ENCODE results near the gene RASL10B. TPM values are rescaled to one million over a fixed set of nuclear protein-coding genes. Genes with fewer than 3 reads are reported as not detected.

Gene RASL10B
- polyA plus RNA-seq, 1 donor = 3.1 TPM

DNA sequence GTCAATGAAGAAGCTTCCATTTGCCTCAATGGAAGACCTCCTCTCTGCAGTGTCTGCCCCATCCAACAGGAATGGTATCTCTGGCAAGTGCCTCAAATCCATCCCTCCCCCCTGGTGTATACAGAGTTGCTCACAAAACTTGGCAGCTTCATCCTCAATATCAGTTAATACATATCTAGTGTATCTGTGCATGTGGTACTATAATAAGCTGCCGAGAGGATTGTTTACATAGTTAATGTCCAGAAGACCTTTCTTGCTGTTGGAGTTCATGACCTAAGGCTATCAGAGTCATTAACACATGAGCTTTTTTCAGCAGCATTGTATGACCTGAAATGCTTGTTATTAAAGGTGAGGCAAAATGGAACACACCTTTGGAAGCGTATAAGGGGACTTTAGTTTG, 14.0 kb upstream of the RASL10B start:
- no peak for DNase-seq (ENCODE audit: low read depth)

- DNase-seq (ENCODE audit: low read depth) = no peak
Observed at GRCh38 chr17:35723735-35724134, 7.7 kb upstream of the RASL10B start.

- DNase-seq (ENCODE audit: low read depth) = no peak
Observed at GRCh38 chr17:35725058-35725457, 6.4 kb upstream of the RASL10B start.

GRCh38 chr17:35725802-35726126, 5.7 kb upstream of the RASL10B start:
- DNase-seq (ENCODE audit: low read depth) = no peak

DNA sequence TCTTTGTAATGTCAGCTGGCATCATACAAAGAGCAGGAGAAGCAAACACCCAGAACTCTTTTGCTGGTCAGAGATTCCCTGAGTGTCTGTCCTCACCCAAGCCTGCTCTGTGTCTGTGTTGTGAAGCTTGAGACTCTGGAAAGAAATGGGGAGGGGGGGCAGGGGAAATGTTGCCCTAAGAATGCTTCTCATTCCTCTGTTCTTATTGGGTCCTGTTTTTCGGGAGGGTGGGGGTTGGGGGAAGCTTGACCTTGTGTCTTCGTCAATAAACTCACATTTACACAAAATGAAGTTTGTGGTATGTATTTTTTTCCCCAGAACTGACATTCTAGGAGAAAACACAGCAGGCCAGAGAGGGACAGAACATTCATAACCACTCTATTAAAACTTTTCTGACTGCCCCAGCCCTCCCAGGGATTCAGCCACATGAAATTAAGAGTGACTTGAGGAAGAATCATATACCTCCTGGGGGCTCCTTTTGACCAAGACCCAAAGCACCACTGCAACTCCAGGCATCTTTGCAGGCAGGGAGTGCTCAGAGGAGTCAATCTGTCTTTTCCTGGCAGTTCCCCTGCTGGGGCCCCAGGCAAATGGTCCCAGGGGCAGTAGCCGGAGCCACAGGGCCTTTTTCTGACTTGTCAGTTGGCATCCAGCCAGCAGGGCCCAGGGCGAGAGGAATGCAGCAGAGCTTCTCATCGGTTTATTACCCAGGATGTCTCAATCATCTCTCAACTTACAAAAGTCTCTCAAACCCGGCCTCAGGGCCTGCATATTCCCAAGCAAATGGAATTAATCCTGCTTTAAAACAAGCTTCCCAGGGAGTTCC, 5.1 kb upstream of the RASL10B start:
- DNase-seq (ENCODE audit: low read depth) = no peak

DNA sequence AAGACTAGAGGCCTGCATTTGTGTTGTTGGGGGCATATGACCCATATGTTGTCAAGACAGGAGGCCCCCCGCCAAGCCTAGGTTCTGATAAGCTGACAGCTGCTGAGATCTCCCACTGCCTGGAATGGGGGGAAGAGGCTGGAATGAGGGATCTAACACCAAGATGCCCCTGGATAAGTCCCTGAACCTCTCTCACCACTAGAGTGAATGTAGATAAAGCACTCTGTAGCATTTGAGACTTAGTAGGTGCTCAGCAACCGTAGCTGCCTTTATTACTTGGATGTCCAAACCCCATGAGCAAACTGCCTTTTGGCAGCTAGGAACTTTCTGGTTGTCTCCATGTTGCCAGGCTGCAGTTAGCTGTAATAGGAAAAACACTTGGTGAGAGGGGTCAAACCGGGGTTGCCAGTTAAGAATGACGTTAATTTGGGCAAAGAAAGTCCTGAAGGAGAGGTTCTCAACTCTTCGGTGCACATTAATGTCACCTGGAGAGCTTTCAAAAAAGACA, 4.4 kb upstream of the RASL10B start:
- DNase-seq (ENCODE audit: low read depth) = no peak

GRCh38 chr17:35727635-35728034, 3.8 kb upstream of the RASL10B start:
- DNase-seq (ENCODE audit: low read depth) = no peak

DNA sequence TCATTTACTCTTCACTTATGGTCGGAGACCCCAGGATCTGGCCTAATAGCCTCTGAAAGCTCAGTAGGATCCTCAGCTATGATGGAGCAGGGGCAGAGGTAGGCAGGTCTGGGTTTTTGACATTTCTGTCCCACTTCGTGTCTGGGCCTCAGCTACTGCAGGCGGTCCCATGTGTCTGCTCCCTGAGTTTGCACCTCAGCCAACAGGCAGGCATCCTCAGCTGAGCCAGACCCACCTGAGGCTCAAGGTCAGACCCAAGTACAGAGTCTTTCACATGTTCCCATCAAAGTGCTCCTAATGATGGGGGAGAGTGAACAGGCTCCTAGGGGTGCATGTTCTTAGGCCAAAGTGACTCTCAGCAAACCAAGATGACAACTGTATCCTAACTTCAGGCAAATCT, 2.9 kb upstream of the RASL10B start:
- DNase-seq (ENCODE audit: low read depth) = no peak

GRCh38 chr17:35729405-35729833, 2.0 kb upstream of the RASL10B start:
- DNase-seq (ENCODE audit: low read depth) = no peak

DNA sequence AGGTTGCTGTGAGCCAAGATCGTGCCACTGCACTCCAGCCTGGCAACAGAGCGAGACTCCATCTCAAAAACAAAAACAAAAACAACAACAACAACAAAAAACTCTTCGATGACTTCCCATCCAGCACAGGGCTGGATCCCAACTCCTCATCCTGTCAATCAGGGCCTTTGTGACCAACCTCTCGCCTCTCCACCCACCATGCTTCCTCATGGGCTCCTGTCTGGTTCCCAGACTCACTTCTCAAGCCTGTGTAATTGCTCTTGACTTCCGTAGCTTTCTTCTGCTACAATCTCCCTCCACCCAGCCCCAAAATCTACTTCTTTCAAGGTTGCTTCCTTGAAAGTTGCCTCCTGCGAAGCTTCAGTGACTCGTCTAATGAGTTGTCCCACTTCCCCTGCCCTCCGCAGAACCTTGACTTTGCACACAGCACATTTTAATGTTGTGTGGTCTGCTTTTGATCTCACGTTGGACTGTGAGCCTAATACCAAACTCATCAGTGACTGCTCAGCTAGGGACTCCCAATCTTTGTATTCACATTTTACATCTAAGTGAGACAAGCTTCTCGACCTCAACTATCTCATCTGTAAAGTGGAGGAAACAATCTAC, 936 bp upstream of the RASL10B start:
- no peak for DNase-seq (ENCODE audit: low read depth)

GRCh38 chr17:35731917-35732805, 722 bp downstream of the RASL10B start:
- no peak for DNase-seq (ENCODE audit: low read depth)

- no peak for DNase-seq (ENCODE audit: low read depth)
Observed at GRCh38 chr17:35732806-35733136, 1.3 kb downstream of the RASL10B start.

- no peak for DNase-seq (ENCODE audit: low read depth)
Observed at GRCh38 chr17:35733366-35733765, 1.9 kb downstream of the RASL10B start.

DNA sequence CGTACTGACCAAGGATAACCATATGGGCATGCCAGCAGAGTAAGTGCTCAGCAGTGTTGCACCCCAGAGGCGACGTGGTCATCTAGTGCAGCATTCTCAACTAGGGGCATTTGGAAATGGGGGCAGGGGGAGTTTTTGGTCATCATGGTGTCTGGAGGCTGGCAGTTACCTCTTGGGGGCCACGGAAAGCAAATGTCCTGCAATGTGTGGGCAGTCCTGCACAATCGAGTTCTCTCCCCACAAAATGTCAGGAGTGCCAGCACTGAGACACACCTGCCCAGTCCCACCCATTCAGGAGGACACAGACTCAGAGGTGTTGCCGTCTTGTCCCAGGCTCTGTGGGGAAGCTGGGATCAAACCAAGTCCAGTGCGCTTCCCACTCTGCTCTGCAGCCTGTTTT, 3.0 kb downstream of the RASL10B start:
- no peak for DNase-seq (ENCODE audit: low read depth)

DNA sequence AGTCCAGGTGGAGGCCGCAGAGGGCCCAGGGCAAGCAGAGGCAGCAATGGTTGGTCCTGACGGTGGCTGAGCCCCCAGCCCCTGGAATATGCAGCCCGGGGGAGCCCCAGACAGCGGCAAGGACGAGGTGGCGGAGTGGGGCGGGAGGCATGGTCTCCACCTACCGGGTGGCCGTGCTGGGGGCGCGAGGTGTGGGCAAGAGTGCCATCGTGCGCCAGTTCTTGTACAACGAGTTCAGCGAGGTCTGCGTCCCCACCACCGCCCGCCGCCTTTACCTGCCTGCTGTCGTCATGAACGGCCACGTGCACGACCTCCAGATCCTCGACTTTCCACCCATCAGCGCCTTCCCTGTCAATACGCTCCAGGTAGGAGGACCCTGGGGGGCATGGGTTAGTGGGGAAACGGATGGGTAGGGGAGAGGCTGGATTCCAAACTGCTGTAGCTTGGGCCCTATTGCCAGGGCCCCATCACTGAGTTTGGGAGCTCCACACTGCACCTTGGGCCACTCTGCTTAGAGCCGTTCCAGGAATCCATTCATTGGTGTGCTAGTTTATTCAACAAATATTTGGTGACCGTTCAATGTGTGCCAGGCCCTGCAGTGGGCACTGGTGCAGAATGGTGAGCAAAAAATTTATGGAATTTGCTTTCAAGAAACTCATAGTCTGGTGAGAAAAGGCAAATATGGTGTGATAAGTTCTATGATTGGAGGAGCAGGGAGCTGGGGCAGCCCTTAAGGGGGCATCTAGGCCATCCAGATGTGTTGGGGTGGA, 3.8 kb downstream of the RASL10B start:
- DNase-seq (ENCODE audit: low read depth) = no peak

DNA sequence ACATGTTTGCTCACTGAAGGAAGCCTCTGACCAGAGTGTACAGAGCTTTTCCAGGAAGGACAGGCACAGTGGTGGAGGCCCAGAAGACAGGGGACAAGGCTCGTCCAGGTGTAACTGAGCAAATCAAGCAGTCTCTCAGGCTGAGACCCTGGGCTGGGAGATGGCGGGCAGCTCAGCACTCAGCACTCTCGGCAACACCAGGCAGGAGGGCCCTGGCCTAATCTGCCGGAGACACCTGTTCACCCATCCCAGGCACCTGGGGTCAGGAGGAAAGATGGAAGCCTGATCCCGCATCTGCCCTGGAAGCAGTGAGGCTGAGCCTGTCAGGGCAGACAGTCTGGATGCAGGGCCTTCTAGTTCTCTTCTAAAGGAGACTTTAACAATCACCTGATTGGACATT, 4.8 kb downstream of the RASL10B start:
- no peak for DNase-seq (ENCODE audit: low read depth)

- no peak for DNase-seq (ENCODE audit: low read depth)
Observed at GRCh38 chr17:35738519-35739133, 7.2 kb downstream of the RASL10B start.

- DNase-seq (ENCODE audit: low read depth) = no peak
Observed at GRCh38 chr17:35740216-35740615, 8.8 kb downstream of the RASL10B start.

- no peak for DNase-seq (ENCODE audit: low read depth)
Observed at GRCh38 chr17:35740997-35741931, 9.8 kb downstream of the RASL10B start.

DNA sequence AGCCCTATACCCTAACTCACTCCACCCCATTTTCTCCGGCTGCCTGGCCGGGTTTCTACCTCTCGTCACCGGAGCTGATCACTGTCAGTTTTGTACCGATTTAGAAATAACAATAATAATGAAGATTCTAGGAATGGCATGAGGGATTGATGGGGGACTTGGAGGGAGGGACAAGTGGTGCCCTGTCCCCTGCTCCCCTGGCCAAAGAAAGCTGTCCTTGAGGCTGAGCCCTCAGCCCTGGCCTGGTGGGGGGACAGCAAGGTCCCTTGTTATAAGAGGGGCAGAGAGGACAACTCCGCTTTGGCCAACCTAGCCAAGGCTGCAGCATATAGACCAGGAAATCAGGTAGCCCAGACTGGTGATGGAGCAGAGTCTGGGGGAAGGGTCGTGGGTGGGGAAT, 11.1 kb downstream of the RASL10B start:
- DNase-seq (ENCODE audit: low read depth) = no peak

Measured in forelimb muscle (tissue), 1 donor.